HepG2 (cell line): ENCODE data around the gene GABRR3. TPM values are rescaled to one million over a fixed set of nuclear protein-coding genes. Genes with fewer than 3 reads are reported as not detected.
A peak's percentile ranks its signal among the peaks of the same experiment; 100 is the strongest.

Source experiments
- BRD4 ChIP-seq: sonication (generic); formaldehyde crosslinking; IDR thresholded peaks from 2 replicates; pipeline ENCODE4 v1.4.0; 2020; ENCODE audit warnings: missing genetic modification reagents
- CHD2 ChIP-seq: IDR thresholded peaks from 2 replicates; pipeline ENCODE4 v1.6.1; 2011; ENCODE audit warnings: low read depth, low read length, improper control_type of control experiment
- ESRRA ChIP-seq: sonication (generic); formaldehyde crosslinking; IDR thresholded peaks from 2 replicates; pipeline ENCODE4 v1.5.1; 2020; ENCODE audit warnings: mild to moderate bottlenecking, low read depth, missing genetic modification reagents
- ETV6 ChIP-seq: sonication (generic); formaldehyde crosslinking; conservative IDR thresholded peaks from 2 replicates; pipeline ENCODE4 v1.4.0; 2020; ENCODE audit warnings: missing genetic modification reagents
- FUBP1 ChIP-seq: sonication (generic); formaldehyde crosslinking; IDR thresholded peaks from 2 replicates; pipeline ENCODE4 v1.5.1; 2020; ENCODE audit warnings: missing genetic modification reagents, mild to moderate bottlenecking, borderline replicate concordance
- KLF12 ChIP-seq: sonication (generic); formaldehyde crosslinking; IDR thresholded peaks from 2 replicates; pipeline ENCODE4 v1.4.0; 2020; ENCODE audit warnings: missing genetic modification reagents, borderline replicate concordance
- KLF16 ChIP-seq, 2 experiments: sonication (generic) in 1 of 2; formaldehyde crosslinking in 1 of 2; IDR thresholded peaks; 2 replicates each; pipeline versions ENCODE4 v1.6.1 to v1.8.0; 2016 to 2023; ENCODE audit warnings: missing genetic modification reagents in 2 of 2, missing compliant biosample characterization in 1 of 2
- REPIN1 ChIP-seq: sonication (generic); formaldehyde crosslinking; IDR thresholded peaks from 2 replicates; pipeline ENCODE4 v1.8.0; 2022; ENCODE audit warnings: missing genetic modification reagents, low read depth, mild to moderate bottlenecking, borderline replicate concordance
- REXO4 ChIP-seq: sonication (generic); formaldehyde crosslinking; IDR thresholded peaks from 2 replicates; pipeline ENCODE4 v1.8.0; 2022; ENCODE audit warnings: missing genetic modification reagents, mild to moderate bottlenecking, borderline replicate concordance
- SMAD9 ChIP-seq: sonication (generic); formaldehyde crosslinking; IDR thresholded peaks from 2 replicates; pipeline ENCODE4 v1.5.1; 2020; ENCODE audit warnings: mild to moderate bottlenecking, missing genetic modification reagents
- SOX6 ChIP-seq, 2 experiments: fragments of 450-650 bp in 1 of 2; sonication (generic) in 1 of 2; formaldehyde crosslinking in 1 of 2; IDR thresholded peaks; 2 replicates each; pipeline versions ENCODE4 v1.4.0 to v1.6.1; 2017 to 2020; ENCODE audit warnings: antibody characterized with exemption in 1 of 2, mild to moderate bottlenecking in 1 of 2, missing genetic modification reagents in 1 of 2
- YEATS4 ChIP-seq: sonication (generic); formaldehyde crosslinking; IDR thresholded peaks from 2 replicates; pipeline ENCODE4 v1.4.0; 2020; ENCODE audit warnings: missing genetic modification reagents, borderline replicate concordance
- ZFP37 ChIP-seq: sonication (generic); formaldehyde crosslinking; IDR thresholded peaks from 2 replicates; pipeline ENCODE4 v1.4.0; 2020; ENCODE audit warnings: missing genetic modification reagents, borderline replicate concordance
- ZNF430 ChIP-seq: sonication (generic); formaldehyde crosslinking; IDR thresholded peaks from 2 replicates; pipeline ENCODE4 v1.9.0; 2021; ENCODE audit warnings: mild to moderate bottlenecking, missing genetic modification reagents
- ZNF431 ChIP-seq: sonication (generic); formaldehyde crosslinking; IDR thresholded peaks from 2 replicates; pipeline ENCODE4 v1.9.0; 2022; ENCODE audit warnings: missing genetic modification reagents, low read depth, mild to moderate bottlenecking, borderline replicate concordance
- ZNF674 ChIP-seq: sonication (generic); formaldehyde crosslinking; IDR thresholded peaks from 2 replicates; pipeline ENCODE4 v1.5.0; 2020; ENCODE audit warnings: low read depth, mild to moderate bottlenecking, missing genetic modification reagents
- ZNF704 ChIP-seq: sonication (generic); formaldehyde crosslinking; IDR thresholded peaks from 2 replicates; pipeline ENCODE4 v1.8.1; 2023; ENCODE audit warnings: mild to moderate bottlenecking, inconsistent platforms, moderate library complexity, missing genetic modification reagents, borderline replicate concordance
- ZNF713 ChIP-seq: sonication (generic); formaldehyde crosslinking; IDR thresholded peaks from 2 replicates; pipeline ENCODE4 v1.4.0; 2020; ENCODE audit warnings: mild to moderate bottlenecking, missing genetic modification reagents
- ZNF724P ChIP-seq: sonication (generic); formaldehyde crosslinking; IDR thresholded peaks from 2 replicates; pipeline ENCODE4 v1.8.0; 2022; ENCODE audit warnings: missing genetic modification reagents, borderline replicate concordance
- ZNF761 ChIP-seq: sonication (generic); formaldehyde crosslinking; conservative IDR thresholded peaks from 2 replicates; pipeline ENCODE4 v1.4.0; 2020; ENCODE audit warnings: mild to moderate bottlenecking, missing genetic modification reagents
- ZNF770 ChIP-seq: sonication (generic); formaldehyde crosslinking; IDR thresholded peaks from 2 replicates; pipeline ENCODE4 v1.5.0; 2020; ENCODE audit warnings: mild to moderate bottlenecking, missing genetic modification reagents
- polyA plus RNA-seq, 8 experiments: library from polyadenylated mRNA; depleted of rRNA in 3 of 8; stranded (reverse) in 7 of 8; unstranded in 1 of 8; fragments of >200 nt; fragmentation: Illumina TruSeq in 4 of 8; extraction: Trizol in 4 of 8; gene quantifications; 2 replicates each; pipeline versions ENCODE4 v1.2.1 to v1.2.3, GENCODE V29; 2011 to 2016; ENCODE audit warnings: low read depth in 4 of 8, missing spikeins in 1 of 8, mixed read lengths in 1 of 8; ENCODE audit not compliant: insufficient read depth in 1 of 8
- total RNA-seq, 5 experiments: library from RNA; depleted of rRNA; stranded (reverse); fragments of >200 nt; fragmentation: Illumina TruSeq; extraction: Trizol; gene quantifications; 2 replicates each; pipeline ENCODE4 v1.2.3, GENCODE V29; 2016; ENCODE audit warnings: low read depth in 1 of 5

The GABRR3 gene
- total and polyA plus RNA-seq, 2 of the 13 experiments (the other 11 are each of a cell fraction or from before 2014, with no cell fraction given) = 0.42 to 0.83 TPM

- TF ChIP-seq ZFP37 (CRISPR knock-in tag) = no peak
- no peak for TF ChIP-seq ETV6 (CRISPR knock-in tag)
- TF ChIP-seq ZNF724P (CRISPR knock-in tag) = no peak
- TF ChIP-seq ZNF770 = peak; percentile 64; the same call in 1 of the 2 replicates
- TF ChIP-seq ZNF761 = no peak
- no peak for TF ChIP-seq CHD2
- TF ChIP-seq ZNF704 = no peak; the same call in 1 of the 2 replicates
- TF ChIP-seq ZNF430 (CRISPR knock-in tag) = peak; percentile 53
- TF ChIP-seq ZNF674 (CRISPR knock-in tag) = no peak
- no peak for TF ChIP-seq SOX6 (IDR thresholded peaks at IDR 0.05)
- TF ChIP-seq SOX6 (CRISPR knock-in tag; IDR thresholded peaks at IDR 0.05) = peak; percentile 60
- peak; percentile 81; the same call in 1 of the 2 replicates for TF ChIP-seq YEATS4 (CRISPR knock-in tag)
- TF ChIP-seq REXO4 (CRISPR knock-in tag) = no peak
- peak; percentile 68; the same call in 1 of the 2 replicates for TF ChIP-seq REPIN1 (CRISPR knock-in tag)
- TF ChIP-seq BRD4 (CRISPR knock-in tag) = peak; percentile 42; the same call in 1 of the 2 replicates
- TF ChIP-seq SMAD9 (CRISPR knock-in tag) = no peak
- TF ChIP-seq FUBP1 (CRISPR knock-in tag) = no peak
- 0 out of 2 replicates have a peak, but pooled peaks have one; percentile 28 for TF ChIP-seq KLF12
- TF ChIP-seq ZNF713 (CRISPR knock-in tag) = no peak
- peak; percentile 46; the same call in 1 of the 2 replicates for TF ChIP-seq ESRRA
- TF ChIP-seq ZNF431 (CRISPR knock-in tag) = peak; percentile 60; the same call in 1 of the 2 replicates
- no peak; a peak in 1 of 4 replicates for TF ChIP-seq KLF16 (CRISPR knock-in tag; IDR thresholded peaks at IDR 0.05)
These were observed 63.2 kb downstream of the GABRR3 start, which contains the start of gene RIOX2 (continued) for GRCh38 chr3:97971679-97972567.
